Measurements from ENCODE around the gene TOP3A. TPM values are rescaled to one million over a fixed set of nuclear protein-coding genes. Genes with fewer than 3 reads are reported as not detected.

Gene TOP3A
- total and polyA plus RNA-seq, 2 donors (not counting 1 experiment from before 2014, with no cell fraction given) = 13.4 to 55.8 TPM

DNA sequence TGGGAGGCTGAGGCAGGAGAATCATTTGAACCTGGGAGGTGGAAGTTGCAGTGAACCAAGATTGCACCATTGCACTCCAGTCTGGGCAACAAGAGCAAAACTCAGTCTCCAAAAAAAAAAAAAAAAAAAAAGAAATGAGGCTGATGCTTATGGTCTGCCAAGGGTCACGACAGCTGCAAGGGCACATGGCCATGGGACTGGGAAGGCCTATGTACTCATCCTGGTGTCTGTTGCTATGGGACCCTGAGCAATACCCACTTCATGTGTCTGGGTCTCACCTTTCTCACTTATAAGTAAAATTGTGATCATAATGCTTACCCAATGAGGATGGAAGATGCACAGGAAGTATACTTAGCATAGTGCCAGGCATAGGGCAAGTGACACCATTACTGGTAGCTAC is 37.7 kb downstream of the TOP3A start:
- no peak overlapping the region for H3K4me3 Mint-ChIP-seq
- no peaks in the 10 kb centered on the region for H3K27me3 Mint-ChIP-seq
- Histone ChIP-seq H3K9ac (ENCODE audit: low read length) (no peak overlapping the region), H3K79me2 (ENCODE audit: control insufficient read depth, insufficient read depth, low read length) (no peaks in the 10 kb centered on the region), H2AFZ (ENCODE audit: insufficient read depth, low read depth, low read length, poor library complexity, severe bottlenecking) (no peak overlapping the region), H3K27ac (ENCODE audit: low read length in 2 of 2) (no peak overlapping the region), H3K4me2 (replicated peaks; ENCODE audit: low read depth, low read length, poor library complexity, severe bottlenecking) (no peak overlapping the region), H3K9me3 (ENCODE audit: control extremely low read depth in 1 of 3, control insufficient read depth in 2 of 3, insufficient read depth in 1 of 3, low read length in 2 of 3) (no peaks in the 10 kb centered on the region), H3K36me3 (replicated peaks in 1 of 2; ENCODE audit: control extremely low read depth in 1 of 2, control insufficient read depth in 1 of 2, extremely low read depth in 1 of 2, insufficient read depth in 2 of 2, low read length in 1 of 2) (peaks cover 0 to 55% of the 10 kb centered on the region in 2 experiments), H3K27me3 (replicated peaks in 1 of 4; ENCODE audit: control extremely low read depth in 1 of 4, control insufficient read depth in 3 of 4, insufficient read depth in 4 of 4, low read length in 3 of 4) (no peaks in the 10 kb centered on the region), H3K4me1 (ENCODE audit: control insufficient read depth in 2 of 2, insufficient read depth in 2 of 2, low read length in 2 of 2) (no peaks in the 10 kb centered on the region), H4K20me1 (ENCODE audit: control insufficient read depth, insufficient read depth, low read length, poor library complexity, severe bottlenecking) (no peaks in the 10 kb centered on the region), H3K4me3 (ENCODE audit: control extremely low read depth in 1 of 5, extremely low read depth in 1 of 5, insufficient read depth in 1 of 5, low read depth in 2 of 5, low read length in 4 of 5) (no peak overlapping the region)
- DNase-seq (no peak), ATAC-seq (ENCODE audit: low read depth) (no peak)
- intact Hi-C loops (cut with micrococcal nuclease) = no loop called here
- H3K27ac Mint-ChIP-seq = no peak overlapping the region
- no peaks in the 10 kb centered on the region for H3K9me3 Mint-ChIP-seq (ENCODE audit: insufficient read depth)
- ChIA-PET POLR2A (no interaction called here), CTCF (no interaction called here)
- WGBS (ENCODE audit: insufficient coverage) = no CpG with 5 or more reads among the region's 1 CpG
- no peaks in the 10 kb centered on the region for H3K4me1 Mint-ChIP-seq
- TF ChIP-seq CTCF (IDR thresholded peaks at IDR 0.05) = no peak
- no peak for TF ChIP-seq EZH2 (IDR thresholded peaks at IDR 0.05; ENCODE audit: borderline replicate concordance, insufficient read depth, low read depth, low read length, poor library complexity, severe bottlenecking)

DNA sequence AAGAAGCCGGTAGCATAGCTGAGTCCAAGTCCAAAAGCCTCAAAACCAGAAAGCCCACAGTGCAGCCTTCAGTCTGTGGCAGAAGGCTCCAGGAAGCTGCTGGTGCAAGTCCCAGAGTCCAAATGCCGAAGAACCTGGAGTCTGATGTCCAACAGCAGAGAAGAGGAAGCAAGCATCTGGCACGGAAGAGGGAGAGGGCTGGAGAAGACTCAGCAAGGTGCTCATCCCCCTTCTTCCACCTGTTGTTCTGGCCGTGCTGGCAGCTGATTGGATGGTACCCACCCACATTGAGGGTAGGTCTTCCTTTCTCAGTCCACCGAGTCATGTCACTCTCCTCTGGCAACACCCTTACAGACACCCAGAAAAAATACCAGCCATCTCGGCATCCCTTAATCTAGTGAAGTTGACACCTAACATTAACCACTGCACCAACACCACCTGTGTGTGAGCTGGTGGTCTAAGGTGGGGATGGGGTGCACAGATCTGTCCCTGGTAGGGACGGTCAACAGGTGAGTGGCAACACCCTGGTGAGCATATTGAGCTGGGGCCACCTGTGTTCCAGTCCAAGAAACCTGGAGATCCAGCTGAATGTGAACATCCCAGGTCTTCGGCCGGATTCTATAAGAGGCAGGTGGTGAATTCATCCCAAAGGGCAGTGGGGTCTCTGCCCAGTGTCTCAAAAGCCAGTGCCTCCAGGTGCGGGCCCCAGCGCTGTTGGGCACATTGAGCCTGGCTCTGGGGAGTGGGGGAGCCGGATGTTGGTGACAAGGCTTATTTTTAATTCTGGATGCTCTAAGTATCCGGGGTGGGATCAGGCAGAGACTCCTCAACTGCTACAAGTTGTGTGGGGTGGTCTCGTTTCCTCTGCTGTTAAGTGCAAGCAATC is 44.5 kb downstream of the TOP3A start:
- H3K36me3 ChIP-seq (replicated peaks in 1 of 2; ENCODE audit: control extremely low read depth in 1 of 2, control insufficient read depth in 1 of 2, extremely low read depth in 1 of 2, insufficient read depth in 2 of 2, low read length in 1 of 2) = peaks cover 0 to 13% of the 10 kb centered on the region in 2 experiments
- WGBS (ENCODE audit: insufficient coverage) = 94% methylated on average over 12 of the region's 14 CpGs
- H3K9me3 Mint-ChIP-seq (ENCODE audit: insufficient read depth) = no peaks in the 10 kb centered on the region
- H3K27me3 ChIP-seq (replicated peaks in 1 of 4; ENCODE audit: control extremely low read depth in 1 of 4, control insufficient read depth in 3 of 4, insufficient read depth in 4 of 4, low read length in 3 of 4) = no peaks in the 10 kb centered on the region
- no peaks in the 10 kb centered on the region for H4K20me1 ChIP-seq (ENCODE audit: control insufficient read depth, insufficient read depth, low read length, poor library complexity, severe bottlenecking)
- no peak overlapping the region for H3K9ac ChIP-seq (ENCODE audit: low read length)
- H2AFZ ChIP-seq (ENCODE audit: insufficient read depth, low read depth, low read length, poor library complexity, severe bottlenecking) = no peak overlapping the region
- no peak for ATAC-seq (ENCODE audit: low read depth)
- H3K4me1 ChIP-seq (ENCODE audit: control insufficient read depth in 2 of 2, insufficient read depth in 2 of 2, low read length in 2 of 2) = no peaks in the 10 kb centered on the region
- H3K4me1 Mint-ChIP-seq = no peaks in the 10 kb centered on the region
- no peak overlapping the region for H3K4me2 ChIP-seq (replicated peaks; ENCODE audit: low read depth, low read length, poor library complexity, severe bottlenecking)
- H3K27me3 Mint-ChIP-seq = no peaks in the 10 kb centered on the region
- DNase-seq = no peak
- no peaks in the 10 kb centered on the region for H3K9me3 ChIP-seq (ENCODE audit: control extremely low read depth in 1 of 3, control insufficient read depth in 2 of 3, insufficient read depth in 1 of 3, low read length in 2 of 3)
- TF ChIP-seq EZH2 (IDR thresholded peaks at IDR 0.05; ENCODE audit: borderline replicate concordance, insufficient read depth, low read depth, low read length, poor library complexity, severe bottlenecking) = no peak
- no peak for TF ChIP-seq CTCF (IDR thresholded peaks at IDR 0.05)
- intact Hi-C loops (cut with micrococcal nuclease) = no loop called here
- ChIA-PET CTCF (no interaction called here), POLR2A (interaction anchor here (0.8 kb wide), 1 partner anchor 78 kb away, joined by 6 read pairs; no protein-coding TSS in a partner anchor)
- H3K27ac ChIP-seq (ENCODE audit: low read length in 2 of 2) = no peak overlapping the region
- no peak overlapping the region for H3K4me3 ChIP-seq (ENCODE audit: control extremely low read depth in 1 of 5, extremely low read depth in 1 of 5, insufficient read depth in 1 of 5, low read depth in 2 of 5, low read length in 4 of 5)
- no peak overlapping the region for H3K4me3 Mint-ChIP-seq
- no peaks in the 10 kb centered on the region for H3K79me2 ChIP-seq (ENCODE audit: control insufficient read depth, insufficient read depth, low read length)
- no peak overlapping the region for H3K27ac Mint-ChIP-seq
